MCF 10A (cell line): ENCODE results near the gene RAB10. TPM values are rescaled to one million over a fixed set of nuclear protein-coding genes. Genes with fewer than 3 reads are reported as not detected.

Source experiments
- BruUV-seq: library from RNA; stranded (reverse); fragments of 400-500 nt; replicated peaks from 2 replicates; lab custom pipeline; 2021; lab: Mats Ljungman, UMichigan
- CTCF ChIA-PET: fragments of 300-600 bp; sonication (Branson Sonifier 250); formaldehyde crosslinking; extraction: SDS; loops from one replicate; lab custom pipeline; 2021; ENCODE audit warnings: antibody characterized with exemption, inconsistent platforms; lab: Yijun Ruan, JAX
- POLR2A ChIA-PET: fragments of 300-600, 350-650 bp; sonication (Branson Sonifier 250); formaldehyde crosslinking; extraction: SDS; loops from one replicate; lab custom pipeline; 2020; ENCODE audit warnings: antibody characterized with exemption, inconsistent platforms; lab: Yijun Ruan, JAX
- DNase-seq: peaks from one replicate; pipeline ENCODE4 v3.0.0-alpha.2; 2018; ENCODE audit not compliant: unreplicated experiment
- H3K27ac Mint-ChIP-seq: one replicate; pipeline ENCODE4 v1.8.0; 2022; ENCODE audit warnings: mild to moderate bottlenecking, low read depth, mixed read lengths; ENCODE audit not compliant: unreplicated experiment
- H3K27me3 Mint-ChIP-seq: one replicate; pipeline ENCODE4 v1.8.0; 2022; ENCODE audit warnings: mixed read lengths; ENCODE audit not compliant: insufficient read depth, unreplicated experiment
- H3K36me3 Mint-ChIP-seq: one replicate; pipeline ENCODE4 v1.8.0; 2022; ENCODE audit warnings: mild to moderate bottlenecking, moderate library complexity, mixed read lengths; ENCODE audit not compliant: insufficient read depth, unreplicated experiment
- H3K4me1 Mint-ChIP-seq: one replicate; pipeline ENCODE4 v1.8.0; 2022; ENCODE audit warnings: mixed read lengths; ENCODE audit not compliant: insufficient read depth, unreplicated experiment
- H3K4me3 Mint-ChIP-seq: one replicate; pipeline ENCODE4 v1.8.0; 2022; ENCODE audit warnings: mild to moderate bottlenecking, moderate library complexity, mixed read lengths; ENCODE audit not compliant: unreplicated experiment
- H3K9me3 Mint-ChIP-seq: one replicate; pipeline ENCODE4 v1.8.0; 2022; ENCODE audit warnings: mixed read lengths; ENCODE audit not compliant: unreplicated experiment
- intact Hi-C: fragments of 100-400 bp; cut with micrococcal nuclease; formaldehyde crosslinking; loops from 2 replicates; pipeline ENCODE4 v1.14.1; 2022
- total RNA-seq: library from RNA; stranded (reverse); gene quantifications from 2 replicates; pipeline ENCODE4 v1.2.3, GENCODE V29; 2022
- TF ChIP-seq, protein P1 (sequence below): fragments of 200-600 bp; IDR thresholded peaks from one replicate; pipeline ENCODE4 v1.8.0; 2022; ENCODE audit warnings: antibody characterized with exemption, mild to moderate bottlenecking; ENCODE audit not compliant: unreplicated experiment

The RAB10 gene
- total RNA-seq, 1 experiment from 2014 or later: 147 TPM

DNA sequence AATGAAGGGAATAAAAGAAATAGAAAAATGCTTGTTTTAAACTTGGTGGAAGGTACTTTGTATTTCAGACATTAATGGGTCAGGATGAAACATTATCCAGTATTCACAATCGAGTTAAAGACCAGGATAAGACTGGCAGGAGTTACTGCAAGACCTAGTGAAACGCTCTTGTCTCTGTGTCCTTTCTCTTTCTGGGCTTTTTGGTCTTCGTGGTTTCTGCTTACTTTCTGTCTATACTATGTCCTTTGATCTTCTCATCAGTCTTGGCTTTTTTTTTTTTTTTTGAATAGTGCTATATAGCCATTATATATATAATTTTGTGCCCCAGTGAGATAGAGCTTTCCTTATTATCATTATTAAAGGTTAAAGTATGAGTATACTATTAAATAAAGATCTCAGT lies 96.9 kb downstream of the RAB10 start:
- POLR2A ChIA-PET: no interaction called here
- TF ChIP-seq, protein P1, sequence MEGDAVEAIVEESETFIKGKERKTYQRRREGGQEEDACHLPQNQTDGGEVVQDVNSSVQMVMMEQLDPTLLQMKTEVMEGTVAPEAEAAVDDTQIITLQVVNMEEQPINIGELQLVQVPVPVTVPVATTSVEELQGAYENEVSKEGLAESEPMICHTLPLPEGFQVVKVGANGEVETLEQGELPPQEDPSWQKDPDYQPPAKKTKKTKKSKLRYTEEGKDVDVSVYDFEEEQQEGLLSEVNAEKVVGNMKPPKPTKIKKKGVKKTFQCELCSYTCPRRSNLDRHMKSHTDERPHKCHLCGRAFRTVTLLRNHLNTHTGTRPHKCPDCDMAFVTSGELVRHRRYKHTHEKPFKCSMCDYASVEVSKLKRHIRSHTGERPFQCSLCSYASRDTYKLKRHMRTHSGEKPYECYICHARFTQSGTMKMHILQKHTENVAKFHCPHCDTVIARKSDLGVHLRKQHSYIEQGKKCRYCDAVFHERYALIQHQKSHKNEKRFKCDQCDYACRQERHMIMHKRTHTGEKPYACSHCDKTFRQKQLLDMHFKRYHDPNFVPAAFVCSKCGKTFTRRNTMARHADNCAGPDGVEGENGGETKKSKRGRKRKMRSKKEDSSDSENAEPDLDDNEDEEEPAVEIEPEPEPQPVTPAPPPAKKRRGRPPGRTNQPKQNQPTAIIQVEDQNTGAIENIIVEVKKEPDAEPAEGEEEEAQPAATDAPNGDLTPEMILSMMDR: no peak
- no peaks in the 10 kb centered on the region for H3K9me3 Mint-ChIP-seq
- intact Hi-C loops: no loop called here
- no peak overlapping the region for H3K27ac Mint-ChIP-seq
- no peak overlapping the region for H3K4me3 Mint-ChIP-seq
- no TSS peak for BruUV-seq
- H3K27me3 Mint-ChIP-seq: no peaks in the 10 kb centered on the region
- H3K36me3 Mint-ChIP-seq: peaks cover 60% of the 10 kb centered on the region
- H3K4me1 Mint-ChIP-seq: no peaks in the 10 kb centered on the region
- CTCF ChIA-PET: interaction anchor here (0.6 kb wide), 1 partner anchor 15 kb away, joined by 3 read pairs; no protein-coding TSS in a partner anchor
- DNase-seq: no peak

DNA sequence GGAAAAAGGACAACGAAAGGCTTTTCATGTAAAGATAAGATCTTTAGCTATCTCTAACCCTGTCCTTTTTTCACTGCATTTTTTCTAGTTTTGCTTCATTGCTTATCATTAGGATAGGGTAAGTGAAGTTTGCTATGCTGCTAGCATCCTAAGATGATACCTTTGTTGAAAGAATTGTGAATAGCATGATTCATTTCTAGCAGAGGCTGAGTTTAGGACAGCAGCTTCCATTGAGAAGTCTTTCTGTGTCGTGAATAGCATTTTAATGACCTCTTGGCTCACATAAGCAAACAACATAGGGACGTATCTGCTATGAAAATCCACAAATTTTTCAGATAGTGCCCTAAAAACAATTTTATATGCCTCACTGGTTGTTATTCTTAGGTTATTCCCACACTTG lies 102.6 kb downstream of the RAB10 start:
- no peaks in the 10 kb centered on the region for H3K9me3 Mint-ChIP-seq
- DNase-seq: no peak
- H3K4me3 Mint-ChIP-seq: no peak overlapping the region
- no peak overlapping the region for H3K27ac Mint-ChIP-seq
- H3K4me1 Mint-ChIP-seq: no peaks in the 10 kb centered on the region
- H3K27me3 Mint-ChIP-seq: no peaks in the 10 kb centered on the region
- peaks cover 78% of the 10 kb centered on the region for H3K36me3 Mint-ChIP-seq
- intact Hi-C loops: no loop called here
- TF ChIP-seq, protein P1: no peak
- ChIA-PET POLR2A (interaction anchor here (1.4 to 1.6 kb wide), 3 partner anchors 11 to 145 kb away, joined by 3 to 5 read pairs (median 4); no protein-coding TSS in a partner anchor), CTCF (interaction anchor here (0.6 to 0.9 kb wide), 3 partner anchors 10 to 116 kb away, joined by 3 to 4 read pairs (median 3); no protein-coding TSS in a partner anchor)
- no TSS peak for BruUV-seq

DNA sequence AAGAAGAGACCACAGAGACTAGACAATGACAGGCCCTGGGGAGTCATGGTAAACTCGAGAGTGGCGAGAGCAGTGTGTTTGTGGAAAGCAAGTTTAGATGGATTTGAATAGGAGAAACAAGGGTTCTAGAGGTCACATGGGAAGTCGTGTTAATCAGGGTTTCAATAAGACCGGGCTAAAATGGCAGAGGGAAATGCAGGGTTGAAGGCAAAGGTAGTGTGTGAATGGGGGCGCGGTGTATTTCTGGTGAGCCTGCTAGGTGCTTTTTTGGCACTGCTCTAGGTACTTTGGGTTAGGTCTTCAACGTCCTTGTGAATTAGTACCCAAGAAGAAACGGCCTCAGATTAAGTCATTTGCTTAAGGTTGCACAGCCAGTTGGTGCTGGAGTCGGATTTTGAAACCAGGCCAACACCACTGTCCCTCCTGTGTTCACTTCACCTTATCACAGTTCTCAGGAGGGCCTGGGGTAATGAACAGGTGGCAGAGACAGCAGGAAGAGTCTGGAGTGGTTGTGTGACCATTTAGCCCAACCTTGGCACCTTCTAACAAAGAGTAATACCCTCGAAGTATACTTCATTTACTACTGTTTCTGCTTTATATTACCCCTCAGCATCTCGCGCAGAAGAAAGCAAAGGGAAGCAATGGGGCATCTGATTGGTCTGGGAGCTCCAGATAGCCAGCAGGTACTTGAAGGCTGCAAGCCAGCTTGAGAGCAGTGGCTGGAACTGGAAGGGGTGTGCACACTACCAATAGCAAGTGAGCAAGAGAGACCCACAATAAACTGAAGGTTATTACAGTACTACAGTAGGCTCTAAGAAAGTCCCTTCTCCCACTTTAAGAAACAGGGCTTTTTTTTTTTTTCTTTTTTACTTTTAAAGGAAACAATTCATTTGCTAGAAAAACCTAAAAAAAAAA lies 105.6 kb downstream of the RAB10 start:
- no peaks in the 10 kb centered on the region for H3K27me3 Mint-ChIP-seq
- POLR2A ChIA-PET: interaction anchor here (0.5 to 2.4 kb wide), 4 partner anchors 10 to 150 kb away, joined by 3 to 10 read pairs (median 3); partner anchors contain the start of gene RAB10
- no peak overlapping the region for H3K27ac Mint-ChIP-seq

More for the DNA sequence above, 105.6 kb downstream of the RAB10 start:
- DNase-seq: no peak
- peaks cover 60% of the 10 kb centered on the region for H3K36me3 Mint-ChIP-seq
- no peaks in the 10 kb centered on the region for H3K9me3 Mint-ChIP-seq
- no peak overlapping the region for H3K4me3 Mint-ChIP-seq
- no TSS peak for BruUV-seq
- H3K4me1 Mint-ChIP-seq: no peaks in the 10 kb centered on the region
- TF ChIP-seq, protein P1: no peak
- CTCF ChIA-PET: interaction anchor here (0.6 kb wide), 1 partner anchor 128 kb away, joined by 4 read pairs; no protein-coding TSS in a partner anchor
- intact Hi-C loops: no loop called here
